Measurements from ENCODE around the gene BPIFB6.

BPIFB6 gene

GRCh38 chr20:33002087-33002808 lies 29.2 kb upstream of the BPIFB6 start:
- DNase-seq (ENCODE audit: low spot score), result no peak

GRCh38 chr20:33004141-33004751 lies 27.2 kb upstream of the BPIFB6 start, which contains the start of gene SUN5:
Gene SUN5 (minus strand): TSS chr20:33004433. CDS start chr20:33004340, 93 bp downstream.
- no peak for DNase-seq (ENCODE audit: low spot score)

GRCh38 chr20:33005132-33005566 lies 26.3 kb upstream of the BPIFB6 start:
- no peak for DNase-seq (ENCODE audit: low spot score)

- DNase-seq (ENCODE audit: low spot score), result no peak
Measured at GRCh38 chr20:33005908-33006775, 25.3 kb upstream of the BPIFB6 start.

GRCh38 chr20:33006776-33007375 lies 24.6 kb upstream of the BPIFB6 start:
- no peak for DNase-seq (ENCODE audit: low spot score)

GRCh38 chr20:33007376-33008335 lies 23.8 kb upstream of the BPIFB6 start, which contains the start of gene BPIFB2:
Gene BPIFB2 (plus strand): TSS chr20:33007704. CDS start chr20:33008575, 871 bp downstream.
- DNase-seq (ENCODE audit: low spot score), result no peak

GRCh38 chr20:33008336-33009213 lies 22.9 kb upstream of the BPIFB6 start:
- no peak for DNase-seq (ENCODE audit: low spot score)

- no peak for DNase-seq (ENCODE audit: low spot score)
Measured at GRCh38 chr20:33009214-33010132, 22.0 kb upstream of the BPIFB6 start.

- no peak for DNase-seq (ENCODE audit: low spot score)
Measured at GRCh38 chr20:33010133-33010504, 21.3 kb upstream of the BPIFB6 start.

- DNase-seq (ENCODE audit: low spot score), result no peak
Measured at GRCh38 chr20:33010674-33011449, 20.6 kb upstream of the BPIFB6 start.

- DNase-seq (ENCODE audit: low spot score), result no peak
Measured at GRCh38 chr20:33012327-33013189, 18.9 kb upstream of the BPIFB6 start.

- DNase-seq (ENCODE audit: low spot score), result no peak
Measured at GRCh38 chr20:33013701-33014326, 17.6 kb upstream of the BPIFB6 start.

- no peak for DNase-seq (ENCODE audit: low spot score)
Measured at GRCh38 chr20:33014336-33015113, 16.9 kb upstream of the BPIFB6 start.

GRCh38 chr20:33015114-33015484 lies 16.3 kb upstream of the BPIFB6 start:
- DNase-seq (ENCODE audit: low spot score), result no peak

- no peak for DNase-seq (ENCODE audit: low spot score)
Measured at GRCh38 chr20:33015700-33016580, 15.5 kb upstream of the BPIFB6 start.
